Measurements from ENCODE around the gene ZNF384.

ZNF384 gene

DNA sequence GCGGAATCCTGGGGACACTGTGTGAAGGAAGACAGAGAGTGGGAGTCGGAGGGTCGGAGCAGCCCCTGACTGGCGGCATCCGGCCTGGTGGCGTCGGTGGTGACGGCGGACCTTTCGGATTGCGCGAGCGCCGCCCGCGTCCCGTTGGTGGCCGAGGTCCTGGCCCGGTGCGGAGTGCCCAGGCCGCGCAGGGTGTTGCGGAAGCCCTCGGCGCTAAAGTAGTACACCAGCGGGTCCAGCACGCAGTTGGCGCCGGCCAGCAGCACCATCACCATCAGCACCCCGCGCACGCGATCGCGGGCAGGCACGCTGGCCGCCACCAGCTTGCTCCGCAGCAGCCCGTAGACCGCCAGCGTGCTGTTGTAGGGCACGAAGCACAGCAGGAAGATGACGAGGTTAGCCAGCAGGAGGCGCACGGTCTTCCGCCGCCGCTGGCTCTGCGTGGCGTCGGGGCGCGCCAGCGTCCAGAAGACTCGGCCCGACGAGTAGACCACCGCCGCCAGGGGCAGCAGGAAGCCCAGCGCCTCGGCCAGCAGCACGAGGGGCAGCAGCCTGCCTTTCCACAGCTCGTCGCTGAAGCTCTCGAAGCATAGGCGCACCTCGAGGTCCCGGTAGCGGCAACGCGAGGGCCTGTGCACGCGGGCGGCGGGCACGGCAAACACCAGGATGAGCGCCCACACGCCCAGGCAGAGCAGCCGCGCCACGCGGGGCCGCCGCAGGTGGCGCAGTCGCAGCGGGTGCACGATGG is 68.9 kb downstream of the ZNF384 start:
- peak; percentile 54 for DNase-seq

DNA sequence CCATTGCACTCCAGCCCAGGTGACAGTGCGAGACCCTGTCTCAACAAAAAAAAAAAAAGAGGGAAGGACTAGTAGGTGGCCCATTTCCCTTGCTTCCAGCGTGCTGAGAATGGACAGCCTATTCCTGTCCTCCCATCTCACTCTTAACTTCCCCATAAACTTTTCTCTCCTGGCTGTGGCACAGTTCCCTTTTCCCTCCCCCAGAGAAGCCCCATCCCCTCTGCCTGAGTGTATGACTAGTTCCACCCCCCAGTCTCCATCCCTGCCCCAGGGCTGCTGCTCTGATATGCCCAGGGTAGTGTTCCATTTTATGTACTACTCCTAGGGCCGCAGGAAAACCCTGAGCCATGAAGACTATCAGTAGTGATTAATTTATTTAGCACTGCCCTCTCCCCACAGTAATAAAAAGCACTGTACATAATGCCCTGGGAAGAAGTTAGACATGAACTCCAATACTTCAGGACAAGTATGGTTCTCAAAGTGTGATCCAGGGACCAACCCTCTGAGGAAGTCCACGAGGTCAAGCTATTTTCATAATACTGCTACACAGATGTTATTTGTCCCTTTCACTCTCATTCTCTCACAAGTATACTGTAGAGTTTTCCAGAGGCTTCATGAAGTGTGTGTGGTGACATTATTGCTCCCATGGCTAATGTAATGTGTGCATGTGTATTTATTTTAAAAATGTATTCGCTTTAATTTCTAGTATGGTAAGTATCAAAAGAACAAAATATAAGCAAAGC is 70.5 kb downstream of the ZNF384 start:
- DNase-seq = no peak
